Endothelial cell (in vitro differentiated cells): ENCODE measurements around the gene DEGS2. TPM values are rescaled to one million over a fixed set of nuclear protein-coding genes. Genes with fewer than 3 reads are reported as not detected.

Experiments used
- DNase-seq: peaks from one replicate; pipeline ENCODE4 v3.0.0; 2021; ENCODE audit warnings: low spot score
- H3K27ac Mint-ChIP-seq: one replicate; pipeline ENCODE4 v1.8.0; 2021; ENCODE audit warnings: mixed read lengths, inconsistent platforms; ENCODE audit not compliant: unreplicated experiment
- H3K27me3 Mint-ChIP-seq: one replicate; pipeline ENCODE4 v1.8.0; 2021; ENCODE audit warnings: mild to moderate bottlenecking, moderate library complexity, mixed read lengths, inconsistent platforms; ENCODE audit not compliant: unreplicated experiment
- H3K36me3 Mint-ChIP-seq: one replicate; pipeline ENCODE4 v1.8.0; 2021; ENCODE audit warnings: mild to moderate bottlenecking, low read depth, mixed read lengths, inconsistent platforms; ENCODE audit not compliant: unreplicated experiment
- H3K4me1 Mint-ChIP-seq: one replicate; pipeline ENCODE4 v1.8.0; 2021; ENCODE audit warnings: mild to moderate bottlenecking, mixed read lengths, inconsistent platforms; ENCODE audit not compliant: unreplicated experiment
- H3K4me3 Mint-ChIP-seq: one replicate; pipeline ENCODE4 v1.8.0; 2021; ENCODE audit warnings: mild to moderate bottlenecking, mixed read lengths, inconsistent platforms; ENCODE audit not compliant: unreplicated experiment
- H3K9me3 Mint-ChIP-seq: one replicate; pipeline ENCODE4 v1.8.0; 2021; ENCODE audit warnings: mixed read lengths, inconsistent platforms; ENCODE audit not compliant: unreplicated experiment
- total RNA-seq: library from RNA; stranded (reverse); fragmentation: NEBNext Ultra II Directional; extraction: Animal tissue kit (Norgen Biotek cat#: 25700); gene quantifications from one replicate; pipeline ENCODE4 v1.2.1, GENCODE V29; 2021; ENCODE audit not compliant: unreplicated experiment
- TF ChIP-seq, protein P1 (sequence below): fragments of 200-600 bp; sonication (generic); IDR thresholded peaks from one replicate; pipeline ENCODE4 v1.5.0; 2021; ENCODE audit warnings: antibody characterized with exemption; ENCODE audit not compliant: unreplicated experiment

Gene DEGS2
- total RNA-seq, 1 donor from 2014 or later = not detected

DNA sequence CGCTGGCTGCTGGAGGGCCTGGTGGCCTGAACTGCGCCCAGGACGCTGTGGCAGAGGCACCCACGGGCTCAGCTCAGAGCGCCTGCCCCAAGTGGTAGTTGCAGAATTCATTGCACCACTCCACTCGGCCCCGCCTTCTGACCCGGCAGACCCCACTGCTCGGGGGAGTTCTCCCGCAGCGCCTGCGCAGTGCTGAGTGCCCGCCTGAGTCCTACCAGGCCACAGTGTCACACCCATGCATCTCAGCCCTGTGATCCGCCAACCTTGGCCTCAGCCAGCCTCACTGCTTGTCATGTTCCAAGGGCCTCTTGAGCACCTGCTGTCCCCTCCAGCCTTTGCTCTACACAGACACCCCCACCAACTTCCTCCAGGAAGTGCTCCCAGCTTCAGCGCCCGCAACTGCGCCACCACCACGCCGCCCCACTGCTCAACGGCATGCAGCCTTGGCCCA is 12.2 kb downstream of the DEGS2 start:
- H3K36me3 Mint-ChIP-seq = no peaks in the 10 kb centered on the region
- TF ChIP-seq, protein P1, sequence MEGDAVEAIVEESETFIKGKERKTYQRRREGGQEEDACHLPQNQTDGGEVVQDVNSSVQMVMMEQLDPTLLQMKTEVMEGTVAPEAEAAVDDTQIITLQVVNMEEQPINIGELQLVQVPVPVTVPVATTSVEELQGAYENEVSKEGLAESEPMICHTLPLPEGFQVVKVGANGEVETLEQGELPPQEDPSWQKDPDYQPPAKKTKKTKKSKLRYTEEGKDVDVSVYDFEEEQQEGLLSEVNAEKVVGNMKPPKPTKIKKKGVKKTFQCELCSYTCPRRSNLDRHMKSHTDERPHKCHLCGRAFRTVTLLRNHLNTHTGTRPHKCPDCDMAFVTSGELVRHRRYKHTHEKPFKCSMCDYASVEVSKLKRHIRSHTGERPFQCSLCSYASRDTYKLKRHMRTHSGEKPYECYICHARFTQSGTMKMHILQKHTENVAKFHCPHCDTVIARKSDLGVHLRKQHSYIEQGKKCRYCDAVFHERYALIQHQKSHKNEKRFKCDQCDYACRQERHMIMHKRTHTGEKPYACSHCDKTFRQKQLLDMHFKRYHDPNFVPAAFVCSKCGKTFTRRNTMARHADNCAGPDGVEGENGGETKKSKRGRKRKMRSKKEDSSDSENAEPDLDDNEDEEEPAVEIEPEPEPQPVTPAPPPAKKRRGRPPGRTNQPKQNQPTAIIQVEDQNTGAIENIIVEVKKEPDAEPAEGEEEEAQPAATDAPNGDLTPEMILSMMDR = no peak
- H3K9me3 Mint-ChIP-seq = no peaks in the 10 kb centered on the region
- peaks cover 9% of the 10 kb centered on the region for H3K27me3 Mint-ChIP-seq
- H3K27ac Mint-ChIP-seq = no peak overlapping the region
- no peak overlapping the region for H3K4me3 Mint-ChIP-seq
- peaks cover 6% of the 10 kb centered on the region for H3K4me1 Mint-ChIP-seq
- DNase-seq = no peak

DNA sequence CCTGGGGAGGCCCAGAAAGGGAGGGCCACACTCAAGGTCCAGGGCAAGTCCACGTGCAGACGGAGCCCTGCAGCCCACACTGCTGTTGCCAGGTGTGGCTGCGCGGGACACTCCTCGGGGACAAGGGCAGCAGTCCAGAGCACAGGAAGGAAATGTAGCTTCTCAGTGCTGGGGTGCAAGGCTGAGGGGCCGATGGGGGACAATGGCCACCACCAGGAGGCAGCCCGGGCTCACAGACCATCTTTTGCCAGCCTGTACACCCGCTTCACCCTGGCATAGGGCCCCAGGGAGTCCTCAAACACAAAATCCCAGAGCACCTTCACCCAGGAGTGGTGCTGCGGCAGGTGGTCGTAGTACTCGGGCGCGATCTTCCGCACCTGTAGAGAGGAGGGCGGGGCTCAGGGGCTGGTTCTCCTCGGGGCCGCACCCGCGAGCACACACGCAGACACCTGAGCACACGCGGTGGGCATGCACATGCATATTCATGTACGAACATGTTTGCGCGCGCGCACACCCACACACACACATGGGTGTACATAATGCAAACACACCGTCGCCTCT is 12.8 kb downstream of the DEGS2 start:
- DNase-seq = no peak
- peaks cover 4% of the 10 kb centered on the region for H3K27me3 Mint-ChIP-seq
- no peaks in the 10 kb centered on the region for H3K9me3 Mint-ChIP-seq
- no peak overlapping the region for H3K27ac Mint-ChIP-seq
- no peak overlapping the region for H3K4me3 Mint-ChIP-seq
- no peaks in the 10 kb centered on the region for H3K36me3 Mint-ChIP-seq
- H3K4me1 Mint-ChIP-seq = peaks cover 11% of the 10 kb centered on the region
- TF ChIP-seq, protein P1 = no peak

DNA sequence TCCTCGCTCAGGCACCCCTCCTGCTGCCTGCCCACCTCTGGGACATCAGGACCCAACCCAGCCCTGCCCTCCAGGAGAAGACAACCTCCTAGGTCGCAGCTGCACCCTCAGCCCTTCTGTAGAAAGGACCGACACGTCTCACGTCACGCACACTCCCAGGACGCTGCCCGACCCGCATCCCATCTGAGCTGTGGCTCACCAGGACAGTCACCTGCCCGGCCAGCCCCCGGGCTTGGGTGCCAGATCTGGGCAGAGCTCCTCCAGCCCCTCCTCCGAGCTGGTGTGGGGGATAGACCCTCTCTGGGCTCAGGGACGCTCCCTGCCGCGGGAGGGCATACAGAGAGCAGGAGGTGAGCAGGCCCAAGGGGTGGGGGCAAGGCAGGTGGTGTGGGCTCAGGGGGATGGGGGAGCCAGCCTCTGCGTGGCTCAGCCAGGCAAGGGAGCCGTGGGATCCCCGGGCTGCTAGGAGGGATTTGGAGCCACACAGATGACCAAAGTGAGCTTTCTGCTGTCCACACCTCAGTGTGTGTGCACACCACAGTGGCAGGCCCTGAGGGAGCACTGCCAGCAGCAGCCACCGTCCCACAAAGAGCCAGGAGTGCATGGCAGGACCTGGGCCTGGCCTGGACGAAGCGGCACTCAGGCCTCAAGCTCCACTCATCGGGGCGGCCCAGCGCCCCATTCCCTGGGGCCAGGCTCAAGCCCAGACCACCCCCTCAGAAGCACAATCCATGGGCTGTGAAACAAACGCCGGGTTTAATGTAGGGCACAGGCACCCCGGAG is 13.6 kb downstream of the DEGS2 start:
- peaks cover 4% of the 10 kb centered on the region for H3K27me3 Mint-ChIP-seq
- no peak overlapping the region for H3K27ac Mint-ChIP-seq
- no peaks in the 10 kb centered on the region for H3K36me3 Mint-ChIP-seq
- H3K4me3 Mint-ChIP-seq = no peak overlapping the region
- peaks cover 11% of the 10 kb centered on the region for H3K4me1 Mint-ChIP-seq
- no peaks in the 10 kb centered on the region for H3K9me3 Mint-ChIP-seq
- DNase-seq = no peak
- TF ChIP-seq, protein P1 = no peak

DNA sequence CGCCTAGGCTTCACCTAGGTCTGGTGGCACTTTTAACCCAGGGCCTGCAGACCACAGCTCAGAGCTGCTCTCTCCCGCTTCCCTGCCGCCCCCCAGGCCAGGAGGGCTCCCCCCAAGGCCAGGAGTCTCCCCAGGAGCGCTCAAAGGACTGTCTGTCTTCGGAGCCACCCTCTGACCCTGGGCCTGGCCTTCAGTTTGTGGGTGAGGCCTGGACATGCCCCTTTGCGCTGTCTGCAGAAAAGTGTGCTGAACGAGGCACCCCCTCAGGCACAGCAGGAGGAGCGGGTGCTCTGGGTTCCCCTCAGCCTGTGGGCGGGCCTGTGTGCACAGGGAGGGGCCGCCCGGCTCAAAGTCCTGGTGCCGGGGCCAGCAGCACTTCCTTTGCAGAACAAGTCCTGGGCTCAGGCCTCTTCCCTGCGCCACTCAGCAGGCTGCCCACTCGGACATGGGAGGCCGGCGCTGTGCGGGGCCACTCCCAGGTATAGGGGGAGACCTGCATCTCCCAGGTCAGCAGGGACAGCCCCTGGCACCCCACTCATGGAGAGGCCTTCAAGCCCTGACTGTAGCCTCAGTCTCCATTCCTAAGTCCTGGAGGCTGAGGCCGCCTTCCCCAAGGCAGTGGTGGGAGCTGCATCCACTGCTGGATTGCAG is 14.3 kb downstream of the DEGS2 start:
- Mint-ChIP-seq H3K27ac (no peak overlapping the region), H3K27me3 (peaks cover 4% of the 10 kb centered on the region), H3K9me3 (no peaks in the 10 kb centered on the region), H3K4me3 (no peak overlapping the region), H3K36me3 (no peaks in the 10 kb centered on the region), H3K4me1 (peaks cover 13% of the 10 kb centered on the region)
- DNase-seq = no peak
- TF ChIP-seq, protein P1 = no peak

DNA sequence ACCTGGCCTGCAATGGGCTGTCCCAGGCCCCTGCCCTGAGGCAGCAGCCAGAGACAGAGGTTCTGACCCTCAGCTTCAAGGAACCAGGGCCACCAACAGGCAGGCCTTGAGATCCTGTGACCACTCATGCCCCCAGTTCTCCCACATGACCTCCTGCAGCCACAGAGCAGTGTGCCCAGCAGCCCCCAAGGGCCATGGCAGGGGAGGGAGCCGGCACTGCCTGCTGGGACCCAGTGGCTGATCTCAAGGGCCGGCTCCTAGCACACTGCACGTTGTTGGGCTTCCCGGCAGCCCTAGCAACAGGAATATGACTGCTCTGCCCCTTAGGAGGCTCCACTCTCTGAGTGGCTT is 14.8 kb downstream of the DEGS2 start:
- Mint-ChIP-seq H3K9me3 (no peaks in the 10 kb centered on the region), H3K4me1 (peaks cover 14% of the 10 kb centered on the region), H3K4me3 (no peak overlapping the region), H3K27ac (no peak overlapping the region), H3K27me3 (peaks cover 4% of the 10 kb centered on the region), H3K36me3 (no peaks in the 10 kb centered on the region)
- no peak for DNase-seq
- TF ChIP-seq, protein P1 = no peak
